Erythroblast (primary cell): Measurements from ENCODE around the gene VPS11.

Experiments
- GATA1 ChIP-seq: IDR thresholded peaks from 2 replicates; pipeline ENCODE4 v1.6.1; 2011; ENCODE audit warnings: low read depth, mild to moderate bottlenecking, control low read depth, low read length, moderate library complexity
- POLR2A ChIP-seq: IDR thresholded peaks from 2 replicates; pipeline ENCODE4 v1.6.1; 2011; ENCODE audit warnings: mild to moderate bottlenecking, low read length

GRCh38 chr11:119078675-119079420 is 11.2 kb downstream of the VPS11 start:
- no peak for TF ChIP-seq POLR2A
- TF ChIP-seq GATA1 = no peak
